Bronchial epithelial cell (primary cell): ENCODE measurements around the gene TATDN2. TPM values are rescaled to one million over a fixed set of nuclear protein-coding genes. Genes with fewer than 3 reads are reported as not detected.

ENCODE experiments used
- DNase-seq: peaks from one replicate; pipeline ENCODE4 v3.0.0-alpha.2; 2010; ENCODE audit warnings: low read depth
- FAIRE-seq: peaks from 2 replicates; lab custom pipeline; 2011; peaks lifted over from hg19 to GRCh38; lab: Jason Lieb, UNC
- H3K27me3 ChIP-seq: 2 replicates; pipeline ENCODE4 v1.5.1; 2011; ENCODE audit warnings: low read length; ENCODE audit not compliant: control insufficient read depth, insufficient read depth
- H3K36me3 ChIP-seq: 2 replicates; pipeline ENCODE4 v1.5.1; 2011; ENCODE audit warnings: low read length; ENCODE audit not compliant: control insufficient read depth, insufficient read depth
- H3K4me3 ChIP-seq: 2 replicates; pipeline ENCODE4 v1.5.1; 2011; ENCODE audit warnings: mild to moderate bottlenecking, low read depth, low read length, control low read depth
- CTCF ChIP-seq: IDR thresholded peaks from 2 replicates; pipeline ENCODE4 v1.5.1; 2011; ENCODE audit warnings: mild to moderate bottlenecking, moderate library complexity, low read length, control low read depth, inconsistent platforms; ENCODE audit not compliant: insufficient read depth, severe bottlenecking
- total RNA-seq: library from RNA; depleted of rRNA; stranded (reverse); fragments of >200 nt; gene quantifications from 2 replicates; pipeline ENCODE4 v1.2.1, GENCODE V29; 2014

The TATDN2 gene
- total RNA-seq, 1 donor from 2014 or later, result 7.9 TPM

GRCh38 chr3:10213156-10213792 is 35.0 kb upstream of the TATDN2 start:
- DNase-seq, result no peak
- no peak for TF ChIP-seq CTCF
- no peaks in the 10 kb centered on the region for H3K27me3 ChIP-seq
- H3K4me3 ChIP-seq, result no peak overlapping the region
- no peaks in the 10 kb centered on the region for H3K36me3 ChIP-seq
- no peak for FAIRE-seq

- no peak for FAIRE-seq
- no peak for DNase-seq
- no peak for TF ChIP-seq CTCF
- no peaks in the 10 kb centered on the region for H3K27me3 ChIP-seq
- no peak overlapping the region for H3K4me3 ChIP-seq
- H3K36me3 ChIP-seq, result no peaks in the 10 kb centered on the region
Measured at GRCh38 chr3:10215578-10216368, 32.5 kb upstream of the TATDN2 start.

GRCh38 chr3:10217359-10217758 is 30.9 kb upstream of the TATDN2 start:
- no peak for TF ChIP-seq CTCF
- Histone ChIP-seq H3K27me3 (no peaks in the 10 kb centered on the region), H3K36me3 (no peaks in the 10 kb centered on the region), H3K4me3 (no peak overlapping the region)
- DNase-seq (no peak), FAIRE-seq (no peak)

- no peak for TF ChIP-seq CTCF
- no peak overlapping the region for H3K4me3 ChIP-seq
- no peaks in the 10 kb centered on the region for H3K27me3 ChIP-seq
- no peak for FAIRE-seq
- H3K36me3 ChIP-seq, result no peaks in the 10 kb centered on the region
- no peak for DNase-seq
Measured at GRCh38 chr3:10219737-10220136, 28.5 kb upstream of the TATDN2 start.

- FAIRE-seq, result no peak
Measured at GRCh38 chr3:10223676-10224639, 24.3 kb upstream of the TATDN2 start.

More at GRCh38 chr3:10223676-10224639, 24.3 kb upstream of the TATDN2 start:
- Histone ChIP-seq H3K4me3 (no peak overlapping the region), H3K27me3 (no peaks in the 10 kb centered on the region), H3K36me3 (no peaks in the 10 kb centered on the region)
- DNase-seq, result no peak
- no peak for TF ChIP-seq CTCF
